WERI-Rb-1 (cell line): ENCODE measurements around the gene LSM14B.

Experiments used
- DNase-seq: peaks from one replicate; pipeline ENCODE4 v3.0.0-alpha.2; 2020
- H3K27ac ChIP-seq: fragments of 250-450 bp; sonication (Bioruptor Pico); 2 replicates; pipeline ENCODE4 v1.5.1; 2020; ENCODE audit warnings: mild to moderate bottlenecking, moderate library complexity
- H3K27me3 ChIP-seq: fragments of 250-450 bp; sonication (Bioruptor Pico); 2 replicates; pipeline ENCODE4 v1.5.1; 2021; ENCODE audit warnings: mild to moderate bottlenecking, low read depth, moderate library complexity; ENCODE audit not compliant: insufficient read depth, severe bottlenecking
- H3K36me3 ChIP-seq: fragments of 250-450 bp; sonication (Bioruptor Pico); 2 replicates; pipeline ENCODE4 v1.5.1; 2020; ENCODE audit warnings: mild to moderate bottlenecking, moderate library complexity
- H3K4me3 ChIP-seq: 2 replicates; pipeline ENCODE4 v1.5.1; 2011; ENCODE audit warnings: low read depth, mild to moderate bottlenecking, control low read depth, low read length
- H3K9me3 ChIP-seq: fragments of 250-450 bp; sonication (Bioruptor Pico); 2 replicates; pipeline ENCODE4 v1.5.1; 2021; ENCODE audit warnings: mild to moderate bottlenecking, moderate library complexity; ENCODE audit not compliant: severe bottlenecking
- CTCF ChIP-seq: IDR thresholded peaks from 2 replicates; pipeline ENCODE4 v1.5.1; 2011; ENCODE audit warnings: low read depth, mild to moderate bottlenecking, control low read depth, inconsistent platforms, low read length

Gene LSM14B

GRCh38 chr20:62162765-62163484 is 40.6 kb downstream of the LSM14B start:
- no peaks in the 10 kb centered on the region for H3K9me3 ChIP-seq
- peaks cover 72% of the 10 kb centered on the region for H3K36me3 ChIP-seq
- H3K27me3 ChIP-seq: no peaks in the 10 kb centered on the region
- no peak overlapping the region for H3K27ac ChIP-seq
- TF ChIP-seq CTCF: no peak
- DNase-seq: no peak
- no peak overlapping the region for H3K4me3 ChIP-seq

GRCh38 chr20:62163485-62163865 is 41.2 kb downstream of the LSM14B start:
- no peak for TF ChIP-seq CTCF
- Histone ChIP-seq H3K36me3 (peaks cover 72% of the 10 kb centered on the region), H3K27me3 (no peaks in the 10 kb centered on the region), H3K27ac (no peak overlapping the region), H3K4me3 (no peak overlapping the region), H3K9me3 (no peaks in the 10 kb centered on the region)
- no peak for DNase-seq

GRCh38 chr20:62163986-62164762 is 41.9 kb downstream of the LSM14B start:
- no peaks in the 10 kb centered on the region for H3K27me3 ChIP-seq
- no peak overlapping the region for H3K27ac ChIP-seq
- H3K4me3 ChIP-seq: no peak overlapping the region
- peaks cover 75% of the 10 kb centered on the region for H3K36me3 ChIP-seq
- DNase-seq: no peak
- H3K9me3 ChIP-seq: no peaks in the 10 kb centered on the region
- TF ChIP-seq CTCF: no peak

- Histone ChIP-seq H3K9me3 (no peaks in the 10 kb centered on the region), H3K27me3 (no peaks in the 10 kb centered on the region), H3K36me3 (peaks cover 75% of the 10 kb centered on the region), H3K4me3 (no peak overlapping the region), H3K27ac (no peak overlapping the region)
- no peak for DNase-seq
- TF ChIP-seq CTCF: no peak
Observed at GRCh38 chr20:62164879-62165761, 42.8 kb downstream of the LSM14B start.

GRCh38 chr20:62165762-62166399 is 43.6 kb downstream of the LSM14B start:
- DNase-seq: no peak
- Histone ChIP-seq H3K9me3 (no peaks in the 10 kb centered on the region), H3K4me3 (no peak overlapping the region), H3K27me3 (no peaks in the 10 kb centered on the region), H3K36me3 (peaks cover 73% of the 10 kb centered on the region), H3K27ac (no peak overlapping the region)
- TF ChIP-seq CTCF: no peak
